GM21390 (cell line): ENCODE measurements around the gene ZMYND11.
"Not testable (repeated sequence)": the region's sequence is repeated elsewhere in the genome, so short reads cannot be mapped to it uniquely, and the experiment has no call there.

Experiments
- ATAC-seq: cut with Tn5 transposase; IDR thresholded peaks from one replicate; pipeline ENCODE4 v1.9.1; 2021; ENCODE audit not compliant: unreplicated experiment

Gene ZMYND11

GRCh38 chr10:241966-242643, 106.8 kb downstream of the ZMYND11 start:
- no peak for ATAC-seq

GRCh38 chr10:244227-244626, 109.0 kb downstream of the ZMYND11 start:
- ATAC-seq, result no peak

GRCh38 chr10:246431-246830, 111.2 kb downstream of the ZMYND11 start:
- ATAC-seq, result no peak

- ATAC-seq, result no peak
These were observed 112.2 kb downstream of the ZMYND11 start for GRCh38 chr10:247480-247879.

- ATAC-seq, result no peak
These were observed 113.1 kb downstream of the ZMYND11 start for GRCh38 chr10:248307-248706.

- ATAC-seq, result no peak
These were observed 116.8 kb downstream of the ZMYND11 start for GRCh38 chr10:251982-252582.

- no peak for ATAC-seq
These were observed 125.7 kb downstream of the ZMYND11 start for GRCh38 chr10:260819-261429.

GRCh38 chr10:264160-265073, 129.2 kb downstream of the ZMYND11 start:
- ATAC-seq, result not testable (repeated sequence)

GRCh38 chr10:265074-265440, 129.8 kb downstream of the ZMYND11 start:
- ATAC-seq, result not testable (repeated sequence)

GRCh38 chr10:265816-266588, 130.7 kb downstream of the ZMYND11 start:
- not testable (repeated sequence) for ATAC-seq

GRCh38 chr10:266974-267425, 131.7 kb downstream of the ZMYND11 start:
- ATAC-seq, result no peak

- ATAC-seq, result no peak
These were observed 132.4 kb downstream of the ZMYND11 start for GRCh38 chr10:267705-268104.

- ATAC-seq, result no peak
These were observed 134.3 kb downstream of the ZMYND11 start for GRCh38 chr10:269440-270074.

- ATAC-seq, result no peak
These were observed 135.9 kb downstream of the ZMYND11 start for GRCh38 chr10:271201-271600.

GRCh38 chr10:271722-272121, 136.5 kb downstream of the ZMYND11 start:
- no peak for ATAC-seq

GRCh38 chr10:273088-273487, 137.8 kb downstream of the ZMYND11 start:
- no peak for ATAC-seq

- no peak for ATAC-seq
These were observed 139.6 kb downstream of the ZMYND11 start for GRCh38 chr10:274866-275265.

GRCh38 chr10:275680-276079, 140.4 kb downstream of the ZMYND11 start:
- ATAC-seq, result no peak

- no peak for ATAC-seq
These were observed 142.7 kb downstream of the ZMYND11 start for GRCh38 chr10:277963-278362.

- ATAC-seq, result no peak
These were observed 143.5 kb downstream of the ZMYND11 start for GRCh38 chr10:278707-279106.
